HG02885 (cell line): ENCODE measurements around the gene METAP1D.
A peak's percentile ranks its signal among the peaks of the same experiment; 100 is the strongest.
"Not testable (repeated sequence)": the region's sequence is repeated elsewhere in the genome, so short reads cannot be mapped to it uniquely, and the experiment has no call there.

Experiments
- ATAC-seq: cut with Tn5 transposase; IDR thresholded peaks from one replicate; pipeline ENCODE4 v1.9.1; 2021; ENCODE audit warnings: mild to moderate bottlenecking; ENCODE audit not compliant: unreplicated experiment, poor library complexity

The METAP1D gene

GRCh38 chr2:171995586-171995985 is 4.2 kb upstream of the METAP1D start:
- ATAC-seq, result no peak

DNA sequence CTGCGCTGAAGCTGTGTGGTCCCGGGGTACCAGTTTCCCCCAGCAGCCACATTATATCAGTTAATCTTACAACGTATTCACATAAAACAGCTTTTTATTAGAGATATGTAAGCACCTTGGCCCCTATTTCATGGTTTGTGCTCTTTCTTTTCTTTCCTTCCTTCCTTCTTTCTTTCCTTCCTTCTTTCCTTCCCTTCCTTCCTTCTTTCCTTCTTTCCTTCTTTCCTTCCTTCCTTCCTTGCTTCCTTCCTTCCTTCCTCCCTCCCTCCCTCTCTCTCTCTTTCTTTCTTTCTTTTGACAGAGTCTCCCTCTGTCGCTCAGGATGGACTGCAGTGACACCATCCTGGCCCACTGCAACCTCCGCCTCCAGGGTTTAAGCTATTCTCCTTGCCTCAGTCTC is 3.7 kb upstream of the METAP1D start:
- no peak for ATAC-seq

DNA sequence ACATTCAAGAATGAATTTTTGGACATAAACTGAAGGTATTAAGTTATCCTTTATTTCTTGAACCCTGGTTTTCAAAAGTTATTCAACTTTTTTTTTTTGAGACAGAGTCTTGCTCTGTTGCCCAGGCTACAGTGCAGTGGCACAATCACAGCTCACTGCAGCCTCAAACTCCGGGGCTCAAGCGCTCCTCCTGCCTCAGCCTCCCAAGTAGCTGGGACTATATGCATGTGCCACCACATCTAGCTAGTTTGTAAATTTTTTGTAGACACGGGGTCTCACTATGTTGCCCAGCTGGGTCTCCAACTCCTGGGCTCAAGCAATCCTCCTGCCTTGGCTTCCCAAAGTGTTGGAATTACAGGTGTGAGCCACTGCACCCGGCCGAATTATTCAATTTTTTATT is 2.7 kb upstream of the METAP1D start:
- ATAC-seq, result not testable (repeated sequence)

DNA sequence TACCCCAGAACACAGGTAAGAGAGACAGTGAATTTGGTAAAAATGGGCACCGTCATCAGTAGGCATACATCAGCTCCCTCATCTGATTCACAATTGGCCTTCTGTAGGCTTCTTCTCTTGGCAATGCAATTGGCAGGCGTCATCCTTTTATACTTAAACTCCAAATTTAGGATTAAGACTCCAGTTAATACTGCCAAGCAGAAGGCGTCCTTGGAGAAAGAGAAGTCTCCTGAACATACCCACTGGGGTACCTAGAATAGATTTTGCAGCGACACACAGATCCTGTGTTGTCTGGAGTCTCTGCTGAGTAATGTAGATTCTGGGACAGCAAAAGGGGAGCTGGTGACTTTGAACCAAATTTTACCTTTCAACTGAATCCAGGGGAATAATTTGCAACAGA is 592 bp upstream of the METAP1D start:
- peak; percentile 2 for ATAC-seq

DNA sequence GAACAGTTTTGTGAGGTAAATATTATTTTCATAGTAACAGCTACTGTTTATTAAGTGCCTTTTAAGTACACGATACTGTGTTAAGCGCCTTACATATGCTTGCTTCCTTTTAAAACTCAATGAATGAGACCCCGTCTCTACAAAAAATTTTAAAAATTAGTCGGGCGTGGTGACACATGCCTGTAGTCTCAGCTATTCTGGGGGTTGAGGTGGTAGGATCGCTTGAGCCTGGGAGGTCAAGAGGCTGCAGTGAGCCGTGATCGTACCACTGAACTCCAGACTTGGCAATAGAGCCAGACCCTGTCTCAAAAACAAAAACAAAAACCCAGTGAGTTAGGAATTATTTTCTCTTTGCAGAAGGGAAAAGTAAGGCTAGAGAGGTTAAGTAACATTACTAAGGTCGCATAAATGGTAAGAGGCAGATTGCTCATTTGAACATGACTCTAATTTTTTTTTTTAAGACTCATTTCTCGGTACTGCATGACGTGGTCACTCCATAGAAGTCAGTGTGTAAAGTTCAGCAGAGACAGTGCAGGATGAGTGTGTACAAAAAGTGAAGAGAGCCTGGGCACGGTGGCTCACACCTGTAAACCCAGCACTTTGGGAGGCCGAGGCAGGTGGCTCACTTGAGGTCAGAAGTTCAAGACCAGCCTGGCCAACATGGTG is 1.1 kb downstream of the METAP1D start:
- no peak for ATAC-seq

GRCh38 chr2:172007372-172007771 is 7.6 kb downstream of the METAP1D start:
- ATAC-seq, result no peak

GRCh38 chr2:172009823-172010222 is 10.1 kb downstream of the METAP1D start:
- ATAC-seq, result no peak

DNA sequence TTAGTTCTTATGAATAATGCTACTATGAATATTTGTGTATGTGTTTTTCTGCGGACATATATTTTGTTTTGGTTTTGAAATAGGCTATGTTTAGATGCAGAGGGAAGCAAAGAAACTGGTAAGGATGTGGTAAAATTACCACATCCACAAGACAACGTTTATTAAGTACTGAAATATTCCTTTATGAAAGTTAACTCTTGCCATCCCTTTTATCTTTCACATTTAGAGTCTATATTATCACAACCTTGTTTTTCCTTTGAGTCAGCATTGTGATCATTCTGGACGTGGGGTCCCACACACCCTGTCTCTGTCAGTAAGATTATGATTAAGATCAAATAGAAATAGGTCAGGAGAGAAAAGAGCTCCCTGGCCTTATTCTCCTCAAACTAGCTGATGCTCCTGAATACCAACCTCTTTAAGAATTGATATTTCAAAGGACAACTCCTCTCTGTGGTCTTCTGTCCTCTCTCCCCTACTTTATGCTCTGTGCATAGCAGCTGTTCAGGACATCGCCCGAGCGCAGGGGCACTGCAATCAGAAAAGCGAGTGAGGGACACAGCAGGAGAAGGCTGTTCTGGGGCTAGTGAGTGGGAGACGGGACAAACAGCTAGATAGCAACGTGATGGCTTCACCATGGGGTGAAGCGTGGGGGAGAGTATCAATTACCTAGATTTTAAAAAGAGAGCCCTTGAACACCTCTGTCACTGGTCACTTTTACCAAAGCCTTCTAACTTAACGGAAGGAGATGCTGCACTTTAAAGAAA is 12.2 kb downstream of the METAP1D start:
- ATAC-seq, result no peak

DNA sequence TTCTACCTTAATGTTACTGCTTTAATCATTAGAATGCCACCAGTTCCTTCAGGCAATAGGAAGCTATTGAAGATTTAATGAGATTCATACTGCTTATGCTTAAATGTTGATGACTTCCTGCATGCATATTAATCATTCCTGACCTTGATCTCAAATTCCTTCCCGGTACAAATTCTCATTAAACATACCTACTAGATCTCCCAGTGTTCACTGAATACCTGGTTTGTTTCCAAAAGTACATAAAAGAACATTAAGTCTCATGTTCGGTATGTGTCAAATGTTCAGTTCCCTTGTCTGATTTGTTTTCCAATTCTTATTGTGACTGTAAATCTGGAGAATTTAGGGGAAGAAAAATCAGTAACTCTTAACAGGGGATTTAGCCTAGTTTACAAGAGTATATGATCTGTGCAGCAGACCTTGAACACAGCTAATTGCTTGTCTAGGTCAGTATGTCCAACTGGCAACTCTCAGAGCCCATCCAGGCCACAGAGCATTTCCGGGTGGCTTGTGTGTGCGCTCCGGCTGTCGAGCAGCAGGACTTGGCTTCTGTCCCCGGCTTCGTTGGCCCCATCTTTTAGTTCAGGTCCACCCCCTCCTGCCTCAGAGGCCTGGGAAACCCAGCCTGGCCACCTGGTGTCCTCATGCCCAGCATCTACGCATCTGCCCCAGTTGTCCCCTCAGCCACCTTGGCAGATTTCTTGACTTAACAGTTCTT is 13.1 kb downstream of the METAP1D start:
- ATAC-seq, result no peak

- peak; percentile 76 for ATAC-seq
Observed at GRCh38 chr2:172013396-172013795, 13.6 kb downstream of the METAP1D start.

GRCh38 chr2:172021074-172021931 is 21.6 kb downstream of the METAP1D start:
- ATAC-seq, result no peak

GRCh38 chr2:172021955-172022354 is 22.2 kb downstream of the METAP1D start:
- no peak for ATAC-seq

DNA sequence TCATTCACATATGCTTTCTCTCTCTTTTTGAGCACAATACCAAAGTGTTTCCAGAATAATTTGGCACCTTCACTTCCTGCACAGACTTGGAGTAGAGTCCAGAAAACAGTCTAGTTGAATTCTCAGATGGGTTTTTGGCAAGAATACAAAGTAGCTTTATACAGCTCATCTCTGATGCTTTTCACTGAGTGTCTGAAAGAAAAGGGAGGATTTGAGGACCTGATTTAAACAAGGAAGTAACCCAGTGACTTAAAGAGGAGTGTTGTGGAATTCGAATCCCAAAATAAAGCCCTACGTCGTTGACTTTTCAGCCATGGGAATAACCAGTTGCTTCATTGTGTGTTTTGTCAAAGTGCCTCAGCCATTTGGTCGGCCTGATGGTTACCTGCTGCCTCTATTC is 31.8 kb downstream of the METAP1D start:
- no peak for ATAC-seq

DNA sequence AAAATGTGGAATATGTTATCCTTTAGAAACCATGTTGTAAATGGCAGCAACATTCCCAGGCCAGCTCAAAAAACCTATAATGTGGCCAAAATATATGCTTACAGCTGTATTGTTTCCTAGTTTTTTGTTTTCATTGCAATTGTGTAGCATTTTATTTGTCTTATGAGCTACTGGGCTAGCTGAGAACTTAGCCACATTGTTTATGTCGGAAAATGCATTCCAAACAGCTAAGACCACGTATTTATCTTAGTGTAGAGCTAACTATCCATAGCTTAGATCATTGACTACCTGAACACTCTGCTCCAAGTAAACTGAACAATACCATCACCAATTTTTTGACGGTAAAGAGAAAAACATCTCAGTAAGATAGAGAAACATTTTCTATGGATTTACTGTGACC is 38.4 kb downstream of the METAP1D start:
- no peak for ATAC-seq

DNA sequence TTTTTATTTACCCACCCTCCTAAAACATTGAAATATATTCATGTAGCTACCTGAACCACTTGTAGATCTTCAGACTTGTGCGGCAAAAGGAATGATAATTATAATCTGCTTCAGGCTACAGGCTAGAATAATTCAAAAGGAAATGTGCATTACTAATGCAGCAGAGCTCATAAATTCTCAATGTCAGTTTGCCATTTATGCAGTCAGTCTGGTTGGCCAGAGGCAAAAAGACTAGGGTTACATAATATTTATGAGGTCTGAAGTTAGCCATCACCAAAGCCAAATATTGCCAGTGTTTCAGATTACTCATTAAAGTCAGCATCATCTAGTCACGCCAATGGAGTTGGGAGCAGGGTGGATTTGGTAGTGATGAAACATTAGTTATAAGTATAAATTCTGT is 38.9 kb downstream of the METAP1D start:
- ATAC-seq, result no peak

DNA sequence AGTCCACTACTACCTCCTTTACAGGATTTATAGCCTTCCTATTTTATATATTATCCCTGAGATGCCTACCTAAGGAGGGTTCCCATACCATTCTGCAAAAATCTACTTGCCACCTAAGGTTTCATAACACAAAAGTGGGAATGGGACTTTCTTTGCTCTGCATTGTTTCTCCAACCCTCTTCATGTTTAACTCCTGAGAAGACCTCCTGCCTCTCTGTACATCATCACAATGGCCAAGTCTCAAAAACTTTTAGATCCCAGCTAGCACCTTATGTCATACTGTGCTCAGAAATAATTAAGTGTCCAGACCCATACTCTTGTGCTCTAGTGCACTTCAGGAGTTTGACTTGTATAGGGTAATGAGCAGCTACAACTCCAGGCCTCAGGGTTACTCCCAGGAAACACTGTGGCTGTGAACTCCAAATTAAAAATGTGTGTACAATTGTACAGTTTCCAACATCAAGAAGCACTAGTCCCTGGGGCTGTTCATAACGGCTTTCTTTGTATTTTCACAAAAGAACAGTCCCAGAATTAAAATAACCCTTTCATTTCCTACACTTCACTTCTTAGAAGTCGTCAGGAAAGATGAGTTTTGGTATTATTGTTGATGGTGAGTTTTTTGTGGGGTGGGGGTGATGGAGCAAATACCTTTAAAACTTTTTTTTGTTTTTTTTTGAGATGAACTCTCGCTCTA is 39.4 kb downstream of the METAP1D start:
- ATAC-seq, result no peak

GRCh38 chr2:172040311-172040710 is 40.6 kb downstream of the METAP1D start:
- ATAC-seq, result no peak

- no peak for ATAC-seq
Observed at GRCh38 chr2:172046080-172046678, 46.4 kb downstream of the METAP1D start.

DNA sequence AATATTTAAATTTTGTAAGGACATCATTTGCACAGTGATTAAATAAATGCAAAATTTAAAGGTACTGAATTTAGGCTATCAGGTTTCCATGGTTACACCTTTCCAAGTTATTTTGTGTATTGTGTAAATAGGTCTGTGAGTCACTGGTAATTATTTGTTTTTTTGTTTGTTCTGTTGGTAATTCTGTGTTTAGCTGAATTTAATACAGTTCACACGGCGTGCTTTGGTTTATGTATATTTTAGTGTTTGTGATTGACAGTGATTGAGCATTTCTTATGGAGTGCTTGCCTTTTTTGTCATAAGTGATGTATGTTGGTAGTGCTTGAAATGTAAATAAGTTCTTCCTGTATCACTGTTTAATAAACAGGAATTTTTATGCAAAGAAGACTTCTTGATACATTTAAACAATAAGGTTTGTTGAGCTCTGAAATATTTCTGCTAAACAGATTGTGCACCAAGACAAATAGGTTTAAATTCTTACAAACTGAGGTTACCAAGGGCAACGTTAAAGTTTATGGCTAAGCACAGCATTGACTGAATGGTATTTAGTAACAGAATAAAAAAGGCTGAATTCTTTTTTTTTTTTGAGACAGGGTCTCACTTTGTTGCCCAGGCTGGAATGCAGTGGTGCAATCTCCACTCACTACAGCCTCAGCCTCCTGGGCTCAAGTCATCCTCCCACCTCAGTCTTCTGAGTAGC is 47.3 kb downstream of the METAP1D start:
- no peak for ATAC-seq
